ENCODE results near the gene ZNF700. TPM values are rescaled to one million over a fixed set of nuclear protein-coding genes. Genes with fewer than 3 reads are reported as not detected.

The ZNF700 gene
- total RNA-seq, 4 donors from 2014 or later = 9.7 to 21.2 (median 17.7) TPM

DNA sequence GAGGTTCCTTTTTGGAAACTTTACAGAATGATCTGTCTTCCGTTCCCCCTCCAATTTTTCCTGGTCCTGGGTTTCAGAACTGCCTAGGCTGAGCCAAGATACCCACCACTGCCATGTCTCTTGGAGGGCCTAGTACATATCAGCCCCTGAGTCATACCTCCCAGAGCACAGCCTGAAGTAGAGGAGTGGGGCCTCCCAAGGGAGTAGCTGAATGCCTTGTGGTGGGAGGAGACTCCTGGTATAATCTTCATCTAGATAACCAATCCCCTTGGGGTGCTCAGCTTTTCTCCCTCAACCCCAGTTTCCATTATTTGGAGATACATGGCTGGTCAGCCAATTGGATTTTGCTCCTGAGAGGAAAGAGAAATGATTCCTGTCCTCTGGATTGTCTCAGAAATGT, 70.3 kb downstream of the ZNF700 start:
- intact Hi-C loops (cut with DNase I; ENCODE audit: low total_unique reads) = no loop called here
- Histone ChIP-seq H3K27me3 (no peaks in the 10 kb centered on the region), H3K27ac (no peak overlapping the region), H3K4me3 (no peak overlapping the region), H3K4me1 (no peaks in the 10 kb centered on the region), H3K9me3 (no peaks in the 10 kb centered on the region), H3K36me3 (no peaks in the 10 kb centered on the region)
- no peak for DNase-seq
- TF ChIP-seq, protein P1, sequence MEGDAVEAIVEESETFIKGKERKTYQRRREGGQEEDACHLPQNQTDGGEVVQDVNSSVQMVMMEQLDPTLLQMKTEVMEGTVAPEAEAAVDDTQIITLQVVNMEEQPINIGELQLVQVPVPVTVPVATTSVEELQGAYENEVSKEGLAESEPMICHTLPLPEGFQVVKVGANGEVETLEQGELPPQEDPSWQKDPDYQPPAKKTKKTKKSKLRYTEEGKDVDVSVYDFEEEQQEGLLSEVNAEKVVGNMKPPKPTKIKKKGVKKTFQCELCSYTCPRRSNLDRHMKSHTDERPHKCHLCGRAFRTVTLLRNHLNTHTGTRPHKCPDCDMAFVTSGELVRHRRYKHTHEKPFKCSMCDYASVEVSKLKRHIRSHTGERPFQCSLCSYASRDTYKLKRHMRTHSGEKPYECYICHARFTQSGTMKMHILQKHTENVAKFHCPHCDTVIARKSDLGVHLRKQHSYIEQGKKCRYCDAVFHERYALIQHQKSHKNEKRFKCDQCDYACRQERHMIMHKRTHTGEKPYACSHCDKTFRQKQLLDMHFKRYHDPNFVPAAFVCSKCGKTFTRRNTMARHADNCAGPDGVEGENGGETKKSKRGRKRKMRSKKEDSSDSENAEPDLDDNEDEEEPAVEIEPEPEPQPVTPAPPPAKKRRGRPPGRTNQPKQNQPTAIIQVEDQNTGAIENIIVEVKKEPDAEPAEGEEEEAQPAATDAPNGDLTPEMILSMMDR (IDR thresholded peaks at IDR 0.05) = no peak
- TF ChIP-seq POLR2A (IDR thresholded peaks at IDR 0.05) = no peak

Small RNAs within 50 kb of the gene (small RNA-seq; reads per million reads assigned to genes)
- not detected for gene RNA5SP464

Other genes starting within 250 kb of the ZNF700 start
- gene ZNF823, start 186.2 kb upstream of the ZNF700 start, total RNA-seq = 10 to 100 TPM in 3 of 4 donors, 1 to 10 TPM in 1; 3.2 to 24.1 (median 20.0) TPM
- 10 to 100 TPM in 3 of 4 donors, 1 to 10 TPM in 1; 8.5 to 25.6 (median 19.8) TPM for gene ZNF441, start 158.1 kb upstream of the ZNF700 start, total RNA-seq
- 10 to 100 TPM in 1 of 4 donors, 1 to 10 TPM in 2, under 1 TPM in 1; 0.59 to 10.9 (median 4.2) TPM for gene ZNF491, start 126.6 kb upstream of the ZNF700 start, total RNA-seq
- 100 to 1,000 TPM in 1 of 4 donors, 10 to 100 TPM in 3; 18.5 to 139 (median 23.0) TPM for gene ZNF440, start 110.8 kb upstream of the ZNF700 start, total RNA-seq
- 10 to 100 TPM in 2 of 4 donors, 1 to 10 TPM in 2; 5.4 to 19.8 (median 11.0) TPM for gene ZNF439, start 76.4 kb upstream of the ZNF700 start, total RNA-seq
- gene ZNF69, start 37.3 kb upstream of the ZNF700 start, total RNA-seq = 10 to 100 TPM in 2 of 4 donors, 1 to 10 TPM in 2; 1.2 to 16.1 (median 10.7) TPM
- gene ZNF763, start 39.9 kb downstream of the ZNF700 start, total RNA-seq = 1 to 10 TPM in 3 of 4 donors, under 1 TPM in 1; 0.88 to 6.0 (median 1.7) TPM
- gene ZNF433, start 110.6 kb downstream of the ZNF700 start, total RNA-seq = 10 to 100 TPM in 2 of 4 donors, 1 to 10 TPM in 2; 1.5 to 13.5 (median 7.5) TPM
- gene ZNF878, start 127.9 kb downstream of the ZNF700 start, total RNA-seq = under 1 TPM in 3 of 4 donors, not detected in 1; 0.26 to 0.55 (median 0.28) TPM
- 10 to 100 TPM; 10.8 to 39.4 (median 16.6) TPM for gene ZNF844, start 139.6 kb downstream of the ZNF700 start, total RNA-seq
- gene ZNF20, start 215.2 kb downstream of the ZNF700 start, total RNA-seq = 10 to 100 TPM in 1 of 4 donors, 1 to 10 TPM in 1, not detected in 2; 5.0 to 15.7 TPM
- 10 to 100 TPM in 2 of 4 donors, 1 to 10 TPM in 2; 4.4 to 34.8 (median 10.1) TPM for gene ZNF625, start 231.6 kb downstream of the ZNF700 start, total RNA-seq
- gene ZNF136, start 238.0 kb downstream of the ZNF700 start, total RNA-seq = 10 to 100 TPM in 2 of 4 donors, 1 to 10 TPM in 2; 2.1 to 31.7 (median 13.0) TPM